Measurements from ENCODE around the gene OTUB1. TPM values are rescaled to one million over a fixed set of nuclear protein-coding genes. Genes with fewer than 3 reads are reported as not detected.

The OTUB1 gene
- total and polyA plus RNA-seq, 9 of the 15 experiments (the other 6 are each of a cell fraction or from before 2014, with no cell fraction given) = 29.5 to 134 (median 66.1) TPM

DNA sequence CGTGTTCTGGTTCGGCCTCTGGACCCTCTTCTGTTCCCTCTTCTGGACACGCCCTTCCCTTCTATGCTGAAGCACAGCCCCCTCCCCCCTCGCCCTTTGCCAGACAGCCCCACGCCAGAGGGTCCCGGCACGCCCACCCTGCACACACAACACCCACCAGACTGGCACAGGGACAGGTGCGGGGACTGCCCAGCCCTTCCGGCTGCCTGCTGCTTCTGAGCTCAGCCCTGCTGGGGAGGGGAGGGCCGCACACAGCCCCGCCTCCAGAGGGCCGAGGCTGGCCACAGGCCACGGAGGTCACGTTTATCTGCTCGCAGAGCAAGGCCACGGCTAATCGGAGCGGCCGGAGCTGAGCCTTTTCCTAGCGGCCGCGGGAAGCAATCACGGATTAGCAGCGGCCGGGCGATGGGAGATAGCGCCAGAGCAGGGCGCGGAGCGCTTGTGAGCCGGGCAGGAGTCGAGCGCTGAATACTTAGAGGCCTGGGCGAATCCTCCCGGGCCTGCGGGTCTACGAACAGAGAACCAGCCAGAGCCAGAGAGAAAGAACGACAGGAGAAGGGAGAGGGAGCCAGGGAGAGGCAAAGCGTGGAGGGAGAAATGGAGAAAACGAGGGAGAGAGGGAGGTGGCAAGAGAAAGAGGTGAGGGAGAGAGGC lies 21.5 kb downstream of the OTUB1 start (continued):
- TF ChIP-seq, protein P1, sequence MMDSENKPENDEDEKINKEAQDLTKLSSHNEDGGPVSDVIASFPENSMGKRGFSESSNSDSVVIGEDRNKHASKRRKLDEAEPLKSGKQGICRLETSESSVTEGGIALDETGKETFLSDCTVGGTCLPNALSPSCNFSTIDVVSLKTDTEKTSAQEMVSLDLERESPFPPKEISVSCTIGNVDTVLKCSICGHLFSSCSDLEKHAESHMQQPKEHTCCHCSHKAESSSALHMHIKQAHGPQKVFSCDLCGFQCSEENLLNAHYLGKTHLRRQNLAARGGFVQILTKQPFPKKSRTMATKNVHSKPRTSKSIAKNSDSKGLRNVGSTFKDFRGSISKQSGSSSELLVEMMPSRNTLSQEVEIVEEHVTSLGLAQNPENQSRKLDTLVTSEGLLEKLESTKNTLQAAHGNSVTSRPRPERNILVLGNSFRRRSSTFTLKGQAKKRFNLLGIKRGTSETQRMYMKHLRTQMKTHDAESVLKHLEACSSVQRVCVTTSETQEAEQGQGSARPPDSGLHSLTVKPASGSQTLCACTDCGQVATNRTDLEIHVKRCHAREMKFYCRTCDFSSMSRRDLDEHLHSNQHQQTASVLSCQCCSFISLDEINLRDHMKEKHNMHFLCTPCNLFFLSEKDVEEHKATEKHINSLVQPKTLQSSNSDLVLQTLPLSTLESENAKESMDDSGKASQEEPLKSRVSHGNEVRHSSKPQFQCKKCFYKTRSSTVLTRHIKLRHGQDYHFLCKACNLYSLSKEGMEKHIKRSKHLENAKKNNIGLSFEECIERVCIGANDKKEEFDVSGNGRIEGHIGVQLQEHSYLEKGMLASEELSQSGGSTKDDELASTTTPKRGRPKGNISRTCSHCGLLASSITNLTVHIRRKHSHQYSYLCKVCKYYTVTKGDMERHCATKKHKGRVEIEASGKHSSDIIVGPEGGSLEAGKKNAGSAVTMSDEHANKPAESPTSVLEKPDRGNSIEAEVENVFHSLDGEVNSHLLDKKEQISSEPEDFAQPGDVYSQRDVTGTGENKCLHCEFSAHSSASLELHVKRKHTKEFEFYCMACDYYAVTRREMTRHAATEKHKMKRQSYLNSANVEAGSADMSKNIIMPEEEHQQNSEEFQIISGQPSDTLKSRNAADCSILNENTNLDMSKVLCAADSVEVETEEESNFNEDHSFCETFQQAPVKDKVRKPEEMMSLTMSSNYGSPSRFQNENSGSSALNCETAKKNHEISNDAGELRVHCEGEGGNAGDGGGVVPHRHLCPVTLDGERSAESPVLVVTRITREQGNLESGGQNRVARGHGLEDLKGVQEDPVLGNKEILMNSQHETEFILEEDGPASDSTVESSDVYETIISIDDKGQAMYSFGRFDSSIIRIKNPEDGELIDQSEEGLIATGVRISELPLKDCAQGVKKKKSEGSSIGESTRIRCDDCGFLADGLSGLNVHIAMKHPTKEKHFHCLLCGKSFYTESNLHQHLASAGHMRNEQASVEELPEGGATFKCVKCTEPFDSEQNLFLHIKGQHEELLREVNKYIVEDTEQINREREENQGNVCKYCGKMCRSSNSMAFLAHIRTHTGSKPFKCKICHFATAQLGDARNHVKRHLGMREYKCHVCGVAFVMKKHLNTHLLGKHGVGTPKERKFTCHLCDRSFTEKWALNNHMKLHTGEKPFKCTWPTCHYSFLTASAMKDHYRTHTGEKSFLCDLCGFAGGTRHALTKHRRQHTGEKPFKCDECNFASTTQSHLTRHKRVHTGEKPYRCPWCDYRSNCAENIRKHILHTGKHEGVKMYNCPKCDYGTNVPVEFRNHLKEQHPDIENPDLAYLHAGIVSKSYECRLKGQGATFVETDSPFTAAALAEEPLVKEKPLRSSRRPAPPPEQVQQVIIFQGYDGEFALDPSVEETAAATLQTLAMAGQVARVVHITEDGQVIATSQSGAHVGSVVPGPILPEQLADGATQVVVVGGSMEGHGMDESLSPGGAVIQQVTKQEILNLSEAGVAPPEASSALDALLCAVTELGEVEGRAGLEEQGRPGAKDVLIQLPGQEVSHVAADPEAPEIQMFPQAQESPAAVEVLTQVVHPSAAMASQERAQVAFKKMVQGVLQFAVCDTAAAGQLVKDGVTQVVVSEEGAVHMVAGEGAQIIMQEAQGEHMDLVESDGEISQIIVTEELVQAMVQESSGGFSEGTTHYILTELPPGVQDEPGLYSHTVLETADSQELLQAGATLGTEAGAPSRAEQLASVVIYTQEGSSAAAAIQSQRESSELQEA (IDR thresholded peaks at IDR 0.05; ENCODE audit: low read depth) = no peak
- TF ChIP-seq THRA (IDR thresholded peaks at IDR 0.05) (no peak), CCAR2 (IDR thresholded peaks at IDR 0.05; ENCODE audit: low read depth, low read length) (no peak), ZNF77 (CRISPR knock-in tag; IDR thresholded peaks at IDR 0.05) (no peak), TAL1 (IDR thresholded peaks at IDR 0.05) (peak; percentile 93), MED1 (CRISPR knock-in tag; IDR thresholded peaks at IDR 0.05; ENCODE audit: borderline replicate concordance) (no peak), PML (IDR thresholded peaks at IDR 0.05; ENCODE audit: low read length) (peak; percentile 81), MECOM (CRISPR knock-in tag; IDR thresholded peaks at IDR 0.05) (no peak), PKNOX1 (IDR thresholded peaks at IDR 0.05) (peak; percentile 4; the same call in 1 of the 2 replicates), CBX1 (IDR thresholded peaks at IDR 0.05; ENCODE audit: low read depth) (no peak), ZNF79 (CRISPR knock-in tag; IDR thresholded peaks at IDR 0.05; ENCODE audit: low read depth) (no peak), CTCFL (IDR thresholded peaks at IDR 0.05; ENCODE audit: borderline replicate concordance, insufficient read depth, low read depth, low read length, poor library complexity, severe bottlenecking) (peak; percentile 68), EP400 (IDR thresholded peaks at IDR 0.05) (no peak)
- TF ChIP-seq, protein P2, sequence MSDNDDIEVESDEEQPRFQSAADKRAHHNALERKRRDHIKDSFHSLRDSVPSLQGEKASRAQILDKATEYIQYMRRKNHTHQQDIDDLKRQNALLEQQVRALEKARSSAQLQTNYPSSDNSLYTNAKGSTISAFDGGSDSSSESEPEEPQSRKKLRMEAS (CRISPR knock-in tag; IDR thresholded peaks at IDR 0.05) = peak; percentile 64

All from K562 (cell line).